Smooth muscle cell (in vitro differentiated cells): ENCODE data around the gene JAKMIP1. TPM values are rescaled to one million over a fixed set of nuclear protein-coding genes. Genes with fewer than 3 reads are reported as not detected.

Source experiments
- polyA plus RNA-seq: library from polyadenylated mRNA; unstranded; fragments of >200 nt; fragmentation: Nextera tagmentation; extraction: Ambion mirVana; gene quantifications from 2 replicates; pipeline ENCODE4 v1.2.1, GENCODE V29; 2016
- total RNA-seq: library from RNA; depleted of rRNA; stranded (reverse); fragments of >200 nt; gene quantifications from 2 replicates; pipeline ENCODE4 v1.2.3, GENCODE V29; 2014

Gene JAKMIP1
- total and polyA plus RNA-seq, 2 experiments from 2014 or later = 0.64 TPM; not detected in 1

Other genes with a start within 250 kb of the JAKMIP1 start
- gene C4orf50, start 182.1 kb downstream of the JAKMIP1 start, total RNA-seq = 0.04 TPM in 1 of 2 replicates, not detected in the other
- gene C4orf50, start 182.1 kb downstream of the JAKMIP1 start, polyA plus RNA-seq = not detected in 2 replicates
- 25.3 and 30.2 TPM in 2 replicates for gene WFS1, start 69.3 kb upstream of the JAKMIP1 start, total RNA-seq
- gene WFS1, start 69.3 kb upstream of the JAKMIP1 start, polyA plus RNA-seq = 28.6 and 38.8 TPM in 2 replicates